DOHH2 (cell line): Measurements from ENCODE around the gene NOP56.

Experiments used
- H3F3A ChIP-seq: fragments of 200-600 bp; sonication (generic), shearing (Covaris generic); 2 replicates; pipeline ENCODE4 v1.6.0; 2016; ENCODE audit warnings: antibody characterized with exemption, mild to moderate bottlenecking; ENCODE audit not compliant: control insufficient read depth, insufficient read depth
- H3K27ac ChIP-seq: fragments of 200-600 bp; sonication (generic); 2 replicates; pipeline ENCODE4 v1.5.1; 2014; ENCODE audit warnings: low read depth, mild to moderate bottlenecking, low read length, moderate library complexity
- H3K27me3 ChIP-seq: fragments of 200-600 bp; sonication (generic); 2 replicates; pipeline ENCODE4 v1.6.1; 2014; ENCODE audit warnings: mild to moderate bottlenecking, low read length, mixed read lengths; ENCODE audit not compliant: control insufficient read depth
- H3K36me3 ChIP-seq: fragments of 200-600 bp; sonication (generic); 2 replicates; pipeline ENCODE4 v1.6.1; 2014; ENCODE audit warnings: mild to moderate bottlenecking, low read length, moderate library complexity, mixed read lengths; ENCODE audit not compliant: control insufficient read depth
- H3K4me1 ChIP-seq: fragments of 200-600 bp; sonication (generic); 2 replicates; pipeline ENCODE4 v1.6.1; 2014; ENCODE audit warnings: mild to moderate bottlenecking, low read length, mixed read lengths; ENCODE audit not compliant: control insufficient read depth
- H3K4me2 ChIP-seq: fragments of 200-600 bp; sonication (generic); 2 replicates; pipeline ENCODE4 v1.6.0; 2014; ENCODE audit warnings: mild to moderate bottlenecking, low read length, moderate library complexity
- H3K4me3 ChIP-seq: fragments of 200-600 bp; sonication (generic); 2 replicates; pipeline ENCODE4 v1.5.1; 2014; ENCODE audit warnings: mild to moderate bottlenecking, low read length, mixed read lengths
- H3K79me2 ChIP-seq: fragments of 200-600 bp; sonication (generic); 2 replicates; pipeline ENCODE4 v1.6.1; 2014; ENCODE audit warnings: mild to moderate bottlenecking, low read length, mixed read lengths; ENCODE audit not compliant: control insufficient read depth
- H3K9me2 ChIP-seq: fragments of 200-600 bp; sonication (generic); replicated peaks from 2 replicates; pipeline ENCODE4 v1.6.1; 2014; ENCODE audit warnings: mild to moderate bottlenecking, low read length, mixed read lengths; ENCODE audit not compliant: control insufficient read depth
- H3K9me3 ChIP-seq: fragments of 200-600 bp; sonication (generic); 2 replicates; pipeline ENCODE4 v1.6.1; 2014; ENCODE audit warnings: antibody characterized with exemption, low read length, mixed read lengths; ENCODE audit not compliant: control insufficient read depth, insufficient read depth
- H4K20me1 ChIP-seq: fragments of 200-600 bp; sonication (generic); 2 replicates; pipeline ENCODE4 v1.6.0; 2014; ENCODE audit warnings: low read depth, mild to moderate bottlenecking, antibody characterized with exemption, low read length, moderate library complexity; ENCODE audit not compliant: control insufficient read depth, insufficient read depth
- EZH2phosphoT487 ChIP-seq: fragments of 200-600 bp; sonication (generic); IDR thresholded peaks from 2 replicates; pipeline ENCODE4 v1.6.1; 2017; ENCODE audit warnings: borderline replicate concordance, mild to moderate bottlenecking, antibody characterized with exemption, low read length, moderate library complexity, mixed read lengths
- TF ChIP-seq, protein P1 (sequence below): fragments of 200-600 bp; sonication (generic); IDR thresholded peaks from one replicate; pipeline ENCODE4 v1.5.1; 2014; ENCODE audit warnings: antibody characterized with exemption, mild to moderate bottlenecking, low read depth, low read length; ENCODE audit not compliant: poor library complexity, severe bottlenecking

The NOP56 gene

GRCh38 chr20:2626853-2627541 lies 25.4 kb upstream of the NOP56 start:
- no peak for TF ChIP-seq EZH2phosphoT487
- TF ChIP-seq, protein P1, sequence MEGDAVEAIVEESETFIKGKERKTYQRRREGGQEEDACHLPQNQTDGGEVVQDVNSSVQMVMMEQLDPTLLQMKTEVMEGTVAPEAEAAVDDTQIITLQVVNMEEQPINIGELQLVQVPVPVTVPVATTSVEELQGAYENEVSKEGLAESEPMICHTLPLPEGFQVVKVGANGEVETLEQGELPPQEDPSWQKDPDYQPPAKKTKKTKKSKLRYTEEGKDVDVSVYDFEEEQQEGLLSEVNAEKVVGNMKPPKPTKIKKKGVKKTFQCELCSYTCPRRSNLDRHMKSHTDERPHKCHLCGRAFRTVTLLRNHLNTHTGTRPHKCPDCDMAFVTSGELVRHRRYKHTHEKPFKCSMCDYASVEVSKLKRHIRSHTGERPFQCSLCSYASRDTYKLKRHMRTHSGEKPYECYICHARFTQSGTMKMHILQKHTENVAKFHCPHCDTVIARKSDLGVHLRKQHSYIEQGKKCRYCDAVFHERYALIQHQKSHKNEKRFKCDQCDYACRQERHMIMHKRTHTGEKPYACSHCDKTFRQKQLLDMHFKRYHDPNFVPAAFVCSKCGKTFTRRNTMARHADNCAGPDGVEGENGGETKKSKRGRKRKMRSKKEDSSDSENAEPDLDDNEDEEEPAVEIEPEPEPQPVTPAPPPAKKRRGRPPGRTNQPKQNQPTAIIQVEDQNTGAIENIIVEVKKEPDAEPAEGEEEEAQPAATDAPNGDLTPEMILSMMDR: no peak
- Histone ChIP-seq H3K36me3 (no peaks in the 10 kb centered on the region), H3K79me2 (no peaks in the 10 kb centered on the region), H3K4me3 (no peak overlapping the region), H3K27me3 (peaks cover 17% of the 10 kb centered on the region; the same call in 1 of the 2 replicates), H3K4me1 (no peaks in the 10 kb centered on the region), H3K9me3 (peaks cover 3% of the 10 kb centered on the region; the same call in 1 of the 2 replicates), H3K9me2 (no peaks in the 10 kb centered on the region), H3F3A (no peaks in the 10 kb centered on the region), H3K4me2 (no peak overlapping the region), H3K27ac (no peak overlapping the region), H4K20me1 (no peaks in the 10 kb centered on the region)

- H3F3A ChIP-seq: no peaks in the 10 kb centered on the region
- no peak overlapping the region for H3K27ac ChIP-seq
- H3K27me3 ChIP-seq: peaks cover 24% of the 10 kb centered on the region
- H3K9me2 ChIP-seq: no peaks in the 10 kb centered on the region
- H3K9me3 ChIP-seq: peaks cover 3% of the 10 kb centered on the region; the same call in 1 of the 2 replicates
- no peak for TF ChIP-seq EZH2phosphoT487
- TF ChIP-seq, protein P1: peak; percentile 17
- no peak overlapping the region for H3K4me3 ChIP-seq
- H3K4me1 ChIP-seq: no peaks in the 10 kb centered on the region
- H3K4me2 ChIP-seq: no peak overlapping the region
- H3K36me3 ChIP-seq: no peaks in the 10 kb centered on the region
- H3K79me2 ChIP-seq: no peaks in the 10 kb centered on the region
- no peaks in the 10 kb centered on the region; the same call in 1 of the 2 replicates for H4K20me1 ChIP-seq
Observed at GRCh38 chr20:2631228-2631627, 21.2 kb upstream of the NOP56 start.

DNA sequence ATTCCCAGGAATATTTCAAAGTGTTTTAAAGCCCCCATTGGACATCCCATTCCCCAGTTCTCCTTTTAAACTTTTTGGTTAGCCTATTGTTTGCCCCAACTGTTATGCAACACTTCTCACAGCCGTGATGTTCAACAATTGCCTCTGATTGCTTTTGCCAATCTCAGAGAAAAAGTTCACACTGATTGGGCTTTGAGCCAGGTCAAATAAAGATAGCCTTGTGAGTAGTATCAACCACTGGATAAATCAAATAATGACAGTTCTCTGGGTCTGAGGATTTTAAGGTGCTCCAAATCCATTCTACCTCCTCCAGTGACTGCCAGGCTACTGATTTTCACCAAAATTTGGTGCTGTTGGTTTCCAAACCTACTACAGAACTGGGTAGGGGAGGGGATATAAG lies 19.1 kb upstream of the NOP56 start:
- Histone ChIP-seq H3K9me3 (no peaks in the 10 kb centered on the region), H3K79me2 (no peaks in the 10 kb centered on the region), H3K36me3 (no peaks in the 10 kb centered on the region), H3K4me2 (no peak overlapping the region), H3K27ac (no peak overlapping the region), H3K4me3 (no peak overlapping the region), H4K20me1 (no peaks in the 10 kb centered on the region; the same call in 1 of the 2 replicates), H3K27me3 (peaks cover 21% of the 10 kb centered on the region), H3K4me1 (no peaks in the 10 kb centered on the region), H3K9me2 (no peaks in the 10 kb centered on the region), H3F3A (no peaks in the 10 kb centered on the region)
- TF ChIP-seq, protein P1: no peak
- no peak for TF ChIP-seq EZH2phosphoT487
